ENCODE measurements around the gene ZNF860.

- no peak for TF ChIP-seq POLR2AphosphoS5 (IDR thresholded peaks at IDR 0.05)
- TF ChIP-seq POLR2A (IDR thresholded peaks at IDR 0.05), result no peak
- no peak for TF ChIP-seq CTCF (IDR thresholded peaks at IDR 0.05)
Measured at GRCh38 chr3:31959251-31959650, 22.3 kb upstream of the ZNF860 start.

Data from prostate gland (tissue), 2 donors.